K562 (cell line): ENCODE results near the gene SEZ6.

ENCODE experiments used
- ADNP ChIP-seq: fragments of 200-800 bp; sonication (Bioruptor generic); IDR thresholded peaks from 2 replicates; pipeline ENCODE4 v1.6.1; 2016; ENCODE audit warnings: missing genetic modification characterization, missing compliant biosample characterization
- EP300 ChIP-seq: IDR thresholded peaks from 2 replicates; pipeline ENCODE4 v1.6.1; 2012; ENCODE audit warnings: low read length, improper control_type of control experiment
- MED1 ChIP-seq: sonication (generic); formaldehyde crosslinking; IDR thresholded peaks from 2 replicates; pipeline ENCODE4 v1.8.1; 2023; ENCODE audit warnings: missing genetic modification reagents, borderline replicate concordance

- TF ChIP-seq ADNP (tag) (no peak), MED1 (no peak), EP300 (no peak)
These were observed 38.4 kb downstream of the SEZ6 start for GRCh38 chr17:28967221-28968135.
